Neural cell (in vitro differentiated cells): ENCODE results near the gene GNAI2.

Source experiments
- CTCF ChIP-seq: fragments of 450-650 bp; IDR thresholded peaks from 2 replicates; pipeline ENCODE4 v1.5.1; 2014; ENCODE audit warnings: antibody characterized with exemption, mild to moderate bottlenecking, moderate library complexity; ENCODE audit not compliant: poor library complexity, severe bottlenecking
- EP300 ChIP-seq: fragments of 450-650 bp; conservative IDR thresholded peaks from 2 replicates; pipeline ENCODE4 v1.6.1; 2014; ENCODE audit warnings: antibody characterized with exemption, mild to moderate bottlenecking, moderate library complexity; ENCODE audit not compliant: poor library complexity, severe bottlenecking
- EZH2 ChIP-seq: fragments of 200-600, 300-800 bp; shearing (Covaris generic), sonication (generic); IDR thresholded peaks from 2 replicates; pipeline ENCODE4 v1.6.1; 2014; ENCODE audit warnings: antibody characterized with exemption, low read length, borderline replicate concordance, mild to moderate bottlenecking; ENCODE audit not compliant: insufficient read depth, poor library complexity, severe bottlenecking
- POLR2AphosphoS5 ChIP-seq: IDR thresholded peaks from 2 replicates; pipeline ENCODE4 v1.6.1; 2012
- SMC3 ChIP-seq: fragments of 450-650 bp; conservative IDR thresholded peaks from 2 replicates; pipeline ENCODE4 v1.6.1; 2014; ENCODE audit warnings: antibody characterized with exemption, mild to moderate bottlenecking, moderate library complexity; ENCODE audit not compliant: poor library complexity
- TAF1 ChIP-seq: IDR thresholded peaks from 2 replicates; pipeline ENCODE4 v1.6.1; 2012; ENCODE audit warnings: low read depth

DNA sequence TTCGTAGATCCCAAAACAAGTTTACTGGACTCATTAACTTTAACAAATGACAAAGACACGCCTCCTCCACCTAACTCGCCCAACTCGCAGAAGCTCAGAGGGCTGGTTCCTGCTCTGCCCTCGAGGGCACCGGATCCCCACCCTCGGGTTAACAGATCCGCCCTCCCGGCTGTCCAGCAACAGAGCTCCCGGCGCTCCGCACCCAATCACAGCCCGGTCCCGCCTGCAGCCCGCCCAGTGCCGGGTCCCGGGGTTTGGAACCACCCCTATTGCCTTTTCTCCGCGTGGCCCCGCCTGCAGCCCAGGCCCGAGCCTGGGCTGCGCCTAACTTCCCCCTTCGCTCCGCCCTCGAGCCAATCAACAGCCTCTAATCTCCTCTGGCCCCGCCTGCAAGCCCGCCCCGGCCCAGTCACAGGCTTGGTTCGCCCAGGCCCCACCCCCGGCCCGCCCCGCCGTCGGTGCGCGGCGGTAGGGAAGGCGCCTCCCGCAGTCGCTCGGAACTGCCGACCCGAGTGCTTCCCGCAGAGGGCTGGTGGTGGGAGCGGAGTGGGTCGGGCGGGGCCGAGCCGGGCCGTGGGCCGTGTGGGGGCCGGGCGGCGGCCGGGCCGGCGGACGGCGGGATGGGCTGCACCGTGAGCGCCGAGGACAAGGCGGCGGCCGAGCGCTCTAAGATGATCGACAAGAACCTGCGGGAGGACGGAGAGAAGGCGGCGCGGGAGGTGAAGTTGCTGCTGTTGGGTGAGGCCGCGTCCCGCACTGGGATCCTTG, at the start of gene GNAI2:
- peak; percentile 94 for TF ChIP-seq POLR2AphosphoS5
- peak; percentile 26 for TF ChIP-seq CTCF
- peak; percentile 95 for TF ChIP-seq TAF1
- TF ChIP-seq SMC3, result peak; percentile 51
- TF ChIP-seq EP300, result peak; percentile 48
- TF ChIP-seq EZH2, result no peak
